ENCODE data around the gene ADSS1. TPM values are rescaled to one million over a fixed set of nuclear protein-coding genes. Genes with fewer than 3 reads are reported as not detected.

ADSS1 gene
- total RNA-seq, 1 donor from 2014 or later, result 89.8 TPM

DNA sequence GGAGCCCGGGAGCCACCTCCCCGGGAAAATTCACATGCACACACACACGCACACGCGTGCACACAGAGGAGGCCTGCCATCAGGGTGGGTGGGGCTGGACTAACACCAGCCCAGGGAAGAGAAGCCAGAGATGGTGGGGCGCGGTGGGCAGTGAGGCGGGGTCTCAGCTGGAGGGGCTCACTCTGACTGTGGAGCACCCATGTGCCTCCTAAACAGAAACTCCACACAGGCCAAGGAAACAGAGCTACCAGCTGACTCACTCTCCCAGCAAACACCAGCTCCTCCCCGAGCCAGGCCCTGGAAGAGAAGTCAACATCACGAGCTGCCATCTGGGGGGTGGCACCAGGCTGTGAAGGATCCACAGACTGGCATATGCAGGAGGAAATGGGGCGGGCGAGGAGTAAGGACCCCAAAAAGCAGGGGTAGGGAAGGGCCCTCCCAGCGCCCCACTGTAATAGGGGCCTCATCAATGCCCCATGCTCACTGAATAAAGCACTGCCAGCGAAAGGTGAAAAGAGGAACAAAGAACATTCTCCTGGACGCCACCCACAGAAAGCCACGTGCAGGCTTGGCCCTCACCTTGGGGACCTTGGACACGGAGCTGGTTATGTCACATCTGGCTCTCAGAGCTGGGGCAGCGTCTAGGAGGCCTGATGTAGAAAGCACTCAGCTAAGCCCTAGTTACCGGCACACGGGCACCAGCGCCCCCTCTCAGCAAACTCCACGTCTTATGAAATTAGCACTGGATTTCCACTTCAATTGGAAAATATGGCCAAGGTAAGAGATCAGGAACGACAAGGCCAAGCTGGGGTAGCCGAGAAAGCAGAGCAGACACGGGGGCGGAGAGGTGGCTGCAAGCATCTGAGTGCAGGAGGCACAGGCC, 43.0 kb upstream of the ADSS1 start:
- peak overlapping the region in 2 of 3 donors; percentile 61 to 70 for H3K9ac ChIP-seq (ENCODE audit: low read depth in 1 of 3, low read length in 3 of 3)
- H3K27me3 ChIP-seq (ENCODE audit: control insufficient read depth in 3 of 3, insufficient read depth in 3 of 3, low read length in 3 of 3), result no peaks in the 10 kb centered on the region
- H3K4me1 ChIP-seq (ENCODE audit: control insufficient read depth in 3 of 3, insufficient read depth in 3 of 3, low read length in 3 of 3), result peaks cover 44 to 57% (median 47%) of the 10 kb centered on the region in 3 donors
- H3K9me3 ChIP-seq (ENCODE audit: control insufficient read depth in 3 of 3, low read length in 3 of 3), result no peaks in the 10 kb centered on the region
- peak overlapping the region; percentile 81 for H3K27ac ChIP-seq (ENCODE audit: low read depth, low read length)
- no peaks in the 10 kb centered on the region for H3K36me3 ChIP-seq (ENCODE audit: control insufficient read depth in 3 of 3, insufficient read depth in 3 of 3, low read length in 3 of 3)
- H3K4me3 ChIP-seq (ENCODE audit: low read length in 3 of 3), result peak overlapping the region in 2 of 3 donors; percentile 49 to 51

GRCh38 chr14:104681689-104682074, 42.3 kb upstream of the ADSS1 start:
- H3K9me3 ChIP-seq (ENCODE audit: control insufficient read depth in 3 of 3, low read length in 3 of 3), result no peaks in the 10 kb centered on the region

DNA sequence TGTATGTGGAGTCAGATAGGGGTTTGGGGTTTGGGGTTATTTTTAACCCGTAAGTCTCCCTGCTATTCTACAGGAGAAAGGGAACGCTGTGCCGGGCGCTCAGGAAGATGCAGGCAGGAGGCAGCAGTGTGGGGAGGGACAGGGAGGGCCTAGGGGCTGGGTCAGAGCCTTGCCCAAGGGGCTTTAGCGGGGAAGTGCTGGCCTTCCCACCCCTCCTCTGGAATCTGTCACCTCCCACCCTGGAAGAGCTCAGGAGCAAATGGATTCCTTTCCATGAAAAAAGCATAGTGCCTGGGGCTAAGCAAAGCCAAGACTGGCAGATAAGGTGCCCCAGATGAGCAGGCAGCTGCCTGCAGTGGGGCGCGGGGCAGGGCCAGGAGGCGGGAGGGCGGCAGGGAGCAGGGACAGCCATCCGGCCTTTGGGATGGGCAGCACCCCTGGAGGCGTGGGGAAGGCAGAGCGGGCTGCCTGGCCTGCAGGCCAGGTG, 41.9 kb upstream of the ADSS1 start:
- peak overlapping the region in 2 of 3 donors; percentile 27 to 66 for H3K9ac ChIP-seq (ENCODE audit: low read depth in 1 of 3, low read length in 3 of 3)
- H3K4me1 ChIP-seq (ENCODE audit: control insufficient read depth in 3 of 3, insufficient read depth in 3 of 3, low read length in 3 of 3), result peaks cover 44 to 63% (median 51%) of the 10 kb centered on the region in 3 donors
- H3K4me3 ChIP-seq (ENCODE audit: low read length in 3 of 3), result peak overlapping the region in 1 of 3 donors; percentile 33

More at GRCh38 chr14:104681689-104682074, 42.3 kb upstream of the ADSS1 start:
- H3K4me1 ChIP-seq (ENCODE audit: control insufficient read depth in 3 of 3, insufficient read depth in 3 of 3, low read length in 3 of 3), result peaks cover 44 to 59% (median 50%) of the 10 kb centered on the region in 3 donors
- peak overlapping the region in 2 of 3 donors; percentile 27 to 70 for H3K9ac ChIP-seq (ENCODE audit: low read depth in 1 of 3, low read length in 3 of 3)
- peak overlapping the region in 2 of 3 donors; percentile 49 to 51 for H3K4me3 ChIP-seq (ENCODE audit: low read length in 3 of 3)
- no peaks in the 10 kb centered on the region for H3K36me3 ChIP-seq (ENCODE audit: control insufficient read depth in 3 of 3, insufficient read depth in 3 of 3, low read length in 3 of 3)
- H3K27me3 ChIP-seq (ENCODE audit: control insufficient read depth in 3 of 3, insufficient read depth in 3 of 3, low read length in 3 of 3), result no peaks in the 10 kb centered on the region
- H3K27ac ChIP-seq (ENCODE audit: low read depth, low read length), result peak overlapping the region; percentile 81

DNA sequence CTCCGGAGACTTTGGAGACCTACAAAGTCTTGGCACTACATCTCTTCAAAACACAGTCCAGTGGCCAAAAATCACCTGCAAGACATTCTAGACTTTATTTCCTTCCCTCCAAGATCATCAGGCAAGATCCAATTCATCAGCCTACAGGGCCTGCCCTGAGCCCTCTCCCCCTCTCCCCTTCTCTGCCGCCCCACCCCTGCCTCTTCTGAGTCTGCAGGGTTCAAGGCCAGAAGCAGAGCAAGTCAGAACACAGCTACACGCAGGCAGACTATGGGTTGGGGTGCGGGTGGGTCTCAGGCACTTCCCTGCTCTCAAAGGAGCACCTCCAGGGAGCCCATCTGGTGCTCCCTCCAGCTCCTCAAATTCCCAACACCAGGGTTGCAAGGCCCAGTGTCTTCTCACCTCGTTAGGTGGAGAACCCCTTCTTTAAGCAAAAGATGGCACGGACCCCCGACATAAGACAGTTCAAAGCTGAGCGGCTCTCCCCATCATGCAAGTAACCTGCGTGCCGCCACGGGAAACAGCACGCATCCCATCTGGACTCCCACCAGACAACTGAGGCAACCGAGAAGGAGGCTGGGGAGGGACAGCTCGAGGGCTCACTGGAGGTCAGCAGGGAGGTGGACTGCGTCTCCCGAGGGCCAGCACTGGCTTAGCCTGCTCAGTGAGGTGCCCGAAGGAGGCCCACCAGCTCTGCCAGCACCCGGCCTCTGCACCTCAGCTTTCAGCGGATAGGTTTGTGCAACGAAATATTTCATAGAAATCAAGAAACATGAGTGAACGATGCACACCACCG, 40.2 kb upstream of the ADSS1 start:
- Histone ChIP-seq H3K27me3 (ENCODE audit: control insufficient read depth in 3 of 3, insufficient read depth in 3 of 3, low read length in 3 of 3) (no peaks in the 10 kb centered on the region), H3K4me3 (ENCODE audit: low read length in 3 of 3) (no peak overlapping the region), H3K4me1 (ENCODE audit: control insufficient read depth in 3 of 3, insufficient read depth in 3 of 3, low read length in 3 of 3) (peaks cover 46 to 64% (median 56%) of the 10 kb centered on the region in 3 donors), H3K9me3 (ENCODE audit: control insufficient read depth in 3 of 3, low read length in 3 of 3) (no peaks in the 10 kb centered on the region), H3K27ac (ENCODE audit: low read depth, low read length) (no peak overlapping the region), H3K36me3 (ENCODE audit: control insufficient read depth in 3 of 3, insufficient read depth in 3 of 3, low read length in 3 of 3) (no peaks in the 10 kb centered on the region), H3K9ac (ENCODE audit: low read depth in 1 of 3, low read length in 3 of 3) (no peak overlapping the region)

More for the DNA sequence above, 41.9 kb upstream of the ADSS1 start:
- Histone ChIP-seq H3K27me3 (ENCODE audit: control insufficient read depth in 3 of 3, insufficient read depth in 3 of 3, low read length in 3 of 3) (no peaks in the 10 kb centered on the region), H3K36me3 (ENCODE audit: control insufficient read depth in 3 of 3, insufficient read depth in 3 of 3, low read length in 3 of 3) (no peaks in the 10 kb centered on the region), H3K27ac (ENCODE audit: low read depth, low read length) (peak overlapping the region; percentile 28), H3K9me3 (ENCODE audit: control insufficient read depth in 3 of 3, low read length in 3 of 3) (no peaks in the 10 kb centered on the region)

GRCh38 chr14:104684449-104684821, 39.6 kb upstream of the ADSS1 start:
- Histone ChIP-seq H3K9me3 (ENCODE audit: control insufficient read depth in 3 of 3, low read length in 3 of 3) (no peaks in the 10 kb centered on the region), H3K27ac (ENCODE audit: low read depth, low read length) (no peak overlapping the region), H3K9ac (ENCODE audit: low read depth in 1 of 3, low read length in 3 of 3) (no peak overlapping the region), H3K4me1 (ENCODE audit: control insufficient read depth in 3 of 3, insufficient read depth in 3 of 3, low read length in 3 of 3) (peaks cover 46 to 63% (median 55%) of the 10 kb centered on the region in 3 donors), H3K27me3 (ENCODE audit: control insufficient read depth in 3 of 3, insufficient read depth in 3 of 3, low read length in 3 of 3) (no peaks in the 10 kb centered on the region), H3K4me3 (ENCODE audit: low read length in 3 of 3) (no peak overlapping the region), H3K36me3 (ENCODE audit: control insufficient read depth in 3 of 3, insufficient read depth in 3 of 3, low read length in 3 of 3) (no peaks in the 10 kb centered on the region)

- Histone ChIP-seq H3K27me3 (ENCODE audit: control insufficient read depth in 3 of 3, insufficient read depth in 3 of 3, low read length in 3 of 3) (peaks cover 0 to under 1% (median 0%) of the 10 kb centered on the region in 3 donors), H3K27ac (ENCODE audit: low read depth, low read length) (no peak overlapping the region), H3K4me1 (ENCODE audit: control insufficient read depth in 3 of 3, insufficient read depth in 3 of 3, low read length in 3 of 3) (peaks cover 48 to 62% (median 54%) of the 10 kb centered on the region in 3 donors)
Measured at GRCh38 chr14:104685216-104685997, 38.6 kb upstream of the ADSS1 start.

GRCh38 chr14:104685998-104686610, 37.9 kb upstream of the ADSS1 start:
- H3K4me1 ChIP-seq (ENCODE audit: control insufficient read depth in 3 of 3, insufficient read depth in 3 of 3, low read length in 3 of 3), result peaks cover 49 to 62% (median 54%) of the 10 kb centered on the region in 3 donors
- H3K27me3 ChIP-seq (ENCODE audit: control insufficient read depth in 3 of 3, insufficient read depth in 3 of 3, low read length in 3 of 3), result peaks cover 0 to 2% (median 0%) of the 10 kb centered on the region in 3 donors
- H3K36me3 ChIP-seq (ENCODE audit: control insufficient read depth in 3 of 3, insufficient read depth in 3 of 3, low read length in 3 of 3), result no peaks in the 10 kb centered on the region
- H3K4me3 ChIP-seq (ENCODE audit: low read length in 3 of 3), result no peak overlapping the region
- H3K27ac ChIP-seq (ENCODE audit: low read depth, low read length), result no peak overlapping the region
- H3K9ac ChIP-seq (ENCODE audit: low read depth in 1 of 3, low read length in 3 of 3), result no peak overlapping the region
- H3K9me3 ChIP-seq (ENCODE audit: control insufficient read depth in 3 of 3, low read length in 3 of 3), result no peaks in the 10 kb centered on the region

More at GRCh38 chr14:104685216-104685997, 38.6 kb upstream of the ADSS1 start:
- H3K36me3 ChIP-seq (ENCODE audit: control insufficient read depth in 3 of 3, insufficient read depth in 3 of 3, low read length in 3 of 3), result no peaks in the 10 kb centered on the region
- H3K9me3 ChIP-seq (ENCODE audit: control insufficient read depth in 3 of 3, low read length in 3 of 3), result no peaks in the 10 kb centered on the region
- H3K4me3 ChIP-seq (ENCODE audit: low read length in 3 of 3), result no peak overlapping the region
- no peak overlapping the region for H3K9ac ChIP-seq (ENCODE audit: low read depth in 1 of 3, low read length in 3 of 3)

- H3K4me3 ChIP-seq (ENCODE audit: low read length in 3 of 3), result no peak overlapping the region
- H3K4me1 ChIP-seq (ENCODE audit: control insufficient read depth in 3 of 3, insufficient read depth in 3 of 3, low read length in 3 of 3), result peaks cover 49 to 62% (median 54%) of the 10 kb centered on the region in 3 donors
- no peak overlapping the region for H3K27ac ChIP-seq (ENCODE audit: low read depth, low read length)
- H3K9me3 ChIP-seq (ENCODE audit: control insufficient read depth in 3 of 3, low read length in 3 of 3), result no peaks in the 10 kb centered on the region
- H3K27me3 ChIP-seq (ENCODE audit: control insufficient read depth in 3 of 3, insufficient read depth in 3 of 3, low read length in 3 of 3), result peaks cover 0 to 2% (median 0%) of the 10 kb centered on the region in 3 donors
- H3K36me3 ChIP-seq (ENCODE audit: control insufficient read depth in 3 of 3, insufficient read depth in 3 of 3, low read length in 3 of 3), result no peaks in the 10 kb centered on the region
- H3K9ac ChIP-seq (ENCODE audit: low read depth in 1 of 3, low read length in 3 of 3), result no peak overlapping the region
Measured at GRCh38 chr14:104686624-104687517, 37.2 kb upstream of the ADSS1 start.
